Tibial artery (tissue), 4 donors: ENCODE data around the gene REX1BD.
A peak's percentile ranks its signal among the peaks of the same experiment; 100 is the strongest.

Source experiments
- DNase-seq, 2 donors: peaks; one replicate each; pipeline ENCODE4 v3.0.0-alpha.2; 2019
- H3K27ac ChIP-seq, 2 donors: fragments of 200-600 bp; sonication (generic) in 1 of 2; 1 replicate in 1 of 2; 2 replicates in 1 of 2; pipeline ENCODE4 v1.5.1; 2018 to 2019; ENCODE audit warnings: mild to moderate bottlenecking in 1 of 2
- H3K27me3 ChIP-seq, 2 donors: fragments of 200-600 bp; sonication (generic) in 1 of 2; one replicate each; pipeline versions ENCODE4 v1.5.1 to v1.6.0; 2016 to 2019
- H3K36me3 ChIP-seq, 3 donors: fragments of 200-600 bp; sonication (generic) in 2 of 3; one replicate each; pipeline ENCODE4 v1.5.1; 2016 to 2019; ENCODE audit warnings: mild to moderate bottlenecking in 2 of 3
- H3K4me1 ChIP-seq, 4 donors: fragments of 200-600 bp; sonication (generic) in 2 of 4; 1 replicate in 3 of 4; 2 replicates in 1 of 4; pipeline ENCODE4 v1.5.1; 2016 to 2019
- H3K4me3 ChIP-seq, 2 donors: fragments of 200-600 bp; sonication (generic) in 1 of 2; 1 replicate in 1 of 2; 2 replicates in 1 of 2; pipeline ENCODE4 v1.5.1; 2018 to 2019; ENCODE audit warnings: mild to moderate bottlenecking in 2 of 2
- H3K9me3 ChIP-seq, 3 donors: fragments of 200-600 bp; sonication (generic) in 1 of 3; one replicate each; pipeline ENCODE4 v1.5.1; 2016 to 2019
- intact Hi-C: fragments of 100-400 bp; cut with DNase I; formaldehyde crosslinking; loops from one replicate; pipeline ENCODE4 v1.15.0; 2023; ENCODE audit warnings: low total_unique reads
- TF ChIP-seq, protein P1 (sequence below), 2 experiments: fragments of 200-600 bp in 1 of 2; fragments of 450-650 bp in 1 of 2; IDR thresholded peaks; one replicate each; pipeline ENCODE4 v1.5.1; 2017 to 2019; ENCODE audit warnings: antibody characterized with exemption in 2 of 2, mild to moderate bottlenecking in 1 of 2, moderate library complexity in 1 of 2

Gene REX1BD

DNA sequence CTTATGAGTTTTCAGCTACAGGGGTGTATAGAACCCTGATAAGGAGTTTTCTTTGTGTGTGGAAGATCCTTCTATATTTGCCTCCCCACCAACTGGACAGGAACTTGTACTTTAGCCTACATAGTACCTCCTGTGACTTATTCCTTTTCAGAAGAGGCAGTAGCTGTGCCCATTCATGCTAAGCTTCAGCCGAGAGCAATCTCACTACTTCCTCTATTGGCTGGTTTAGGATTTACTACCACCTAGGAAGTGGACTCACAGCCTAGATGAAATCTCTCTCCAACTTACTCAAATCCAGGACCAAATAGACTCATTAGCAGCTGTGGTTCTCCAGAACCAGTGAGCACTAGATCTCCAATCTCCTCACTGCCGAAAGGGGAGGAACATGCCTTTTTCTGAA is 2.3 kb upstream of the REX1BD start:
- H3K27me3 ChIP-seq: no peaks in the 10 kb centered on the region
- H3K9me3 ChIP-seq: no peaks in the 10 kb centered on the region
- TF ChIP-seq, protein P1, sequence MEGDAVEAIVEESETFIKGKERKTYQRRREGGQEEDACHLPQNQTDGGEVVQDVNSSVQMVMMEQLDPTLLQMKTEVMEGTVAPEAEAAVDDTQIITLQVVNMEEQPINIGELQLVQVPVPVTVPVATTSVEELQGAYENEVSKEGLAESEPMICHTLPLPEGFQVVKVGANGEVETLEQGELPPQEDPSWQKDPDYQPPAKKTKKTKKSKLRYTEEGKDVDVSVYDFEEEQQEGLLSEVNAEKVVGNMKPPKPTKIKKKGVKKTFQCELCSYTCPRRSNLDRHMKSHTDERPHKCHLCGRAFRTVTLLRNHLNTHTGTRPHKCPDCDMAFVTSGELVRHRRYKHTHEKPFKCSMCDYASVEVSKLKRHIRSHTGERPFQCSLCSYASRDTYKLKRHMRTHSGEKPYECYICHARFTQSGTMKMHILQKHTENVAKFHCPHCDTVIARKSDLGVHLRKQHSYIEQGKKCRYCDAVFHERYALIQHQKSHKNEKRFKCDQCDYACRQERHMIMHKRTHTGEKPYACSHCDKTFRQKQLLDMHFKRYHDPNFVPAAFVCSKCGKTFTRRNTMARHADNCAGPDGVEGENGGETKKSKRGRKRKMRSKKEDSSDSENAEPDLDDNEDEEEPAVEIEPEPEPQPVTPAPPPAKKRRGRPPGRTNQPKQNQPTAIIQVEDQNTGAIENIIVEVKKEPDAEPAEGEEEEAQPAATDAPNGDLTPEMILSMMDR (IDR thresholded peaks at IDR 0.05): no peak
- H3K36me3 ChIP-seq: peaks cover 0 to 10% (median 0%) of the 10 kb centered on the region in 3 donors
- peaks cover 0 to 24% (median 17%) of the 10 kb centered on the region in 4 donors for H3K4me1 ChIP-seq
- no peak for DNase-seq
- H3K4me3 ChIP-seq: no peak overlapping the region
- intact Hi-C loops: no loop called here
- H3K27ac ChIP-seq: peak overlapping the region in 1 of 2 donors; percentile 4

DNA sequence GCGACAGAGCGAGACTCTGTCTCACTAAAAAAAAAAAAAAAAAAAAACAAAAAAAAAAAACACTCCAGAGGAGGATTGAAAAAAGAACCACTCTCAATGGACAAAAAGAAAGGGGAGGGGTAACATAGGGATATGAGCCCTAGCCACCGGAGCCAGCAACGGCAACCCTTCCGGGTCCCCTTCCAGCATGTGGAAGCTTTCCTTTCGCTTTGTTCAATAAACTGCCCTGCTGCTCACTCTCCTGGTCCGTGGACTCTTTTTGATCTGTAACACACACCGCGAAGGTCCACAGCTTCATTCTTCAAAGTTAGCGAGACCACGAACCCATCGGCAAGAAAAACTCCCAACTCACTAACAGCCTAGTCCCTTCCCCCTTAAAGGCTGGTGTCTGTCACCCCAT is 1.0 kb upstream of the REX1BD start:
- Histone ChIP-seq H3K4me3 (no peak overlapping the region), H3K27ac (peak overlapping the region in 1 of 2 donors; percentile 84)
- intact Hi-C loops: no loop called here

DNA sequence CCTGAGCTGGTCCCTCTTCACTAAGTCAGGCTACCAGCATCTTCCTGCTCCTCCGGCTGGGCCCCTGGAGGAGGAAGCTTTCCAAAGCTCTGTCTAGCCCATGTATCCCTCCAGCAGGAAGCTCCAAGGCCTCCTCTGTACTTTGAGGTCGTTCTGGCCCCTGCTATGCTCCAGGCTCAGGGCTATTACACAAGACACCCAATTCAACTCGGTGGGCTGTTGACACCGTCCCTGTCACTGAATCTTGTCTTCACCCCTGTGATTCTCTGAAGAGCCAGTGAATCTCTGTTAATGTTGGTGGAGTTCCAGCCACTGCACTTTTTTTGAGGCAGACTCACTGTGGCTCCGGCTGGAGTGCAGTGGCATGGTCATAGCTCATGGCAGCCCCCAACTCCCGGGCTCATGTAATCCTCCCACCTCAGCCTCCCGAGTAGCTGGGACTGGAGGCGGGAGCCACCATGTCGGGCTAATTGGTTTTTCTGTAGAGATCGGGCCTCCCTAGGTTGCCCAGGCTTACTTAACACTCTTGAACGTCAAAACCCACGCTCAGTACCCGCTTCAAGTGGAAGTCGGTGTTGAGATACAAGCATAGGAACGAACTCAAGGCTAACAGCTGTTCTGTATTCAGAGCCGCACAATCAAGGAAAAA is 512 bp upstream of the REX1BD start:
- intact Hi-C loops: no loop called here
- peak overlapping the region; percentile 72 to 75 for H3K4me3 ChIP-seq
- H3K36me3 ChIP-seq: peaks cover 0 to 20% (median 0%) of the 10 kb centered on the region in 3 donors
- TF ChIP-seq, protein P1 (IDR thresholded peaks at IDR 0.05): no peak
- no peaks in the 10 kb centered on the region for H3K27me3 ChIP-seq
- no peaks in the 10 kb centered on the region for H3K9me3 ChIP-seq
- DNase-seq: no peak
- H3K27ac ChIP-seq: peak overlapping the region; percentile 77 to 84
- H3K4me1 ChIP-seq: peaks cover 0 to 24% (median 17%) of the 10 kb centered on the region in 4 donors

More for the DNA sequence above, 1.0 kb upstream of the REX1BD start:
- Histone ChIP-seq H3K27me3 (no peaks in the 10 kb centered on the region), H3K36me3 (peaks cover 0 to 20% (median 0%) of the 10 kb centered on the region in 3 donors), H3K4me1 (peaks cover 0 to 24% (median 17%) of the 10 kb centered on the region in 4 donors), H3K9me3 (no peaks in the 10 kb centered on the region)
- no peak for DNase-seq
- TF ChIP-seq, protein P1 (IDR thresholded peaks at IDR 0.05): no peak

DNA sequence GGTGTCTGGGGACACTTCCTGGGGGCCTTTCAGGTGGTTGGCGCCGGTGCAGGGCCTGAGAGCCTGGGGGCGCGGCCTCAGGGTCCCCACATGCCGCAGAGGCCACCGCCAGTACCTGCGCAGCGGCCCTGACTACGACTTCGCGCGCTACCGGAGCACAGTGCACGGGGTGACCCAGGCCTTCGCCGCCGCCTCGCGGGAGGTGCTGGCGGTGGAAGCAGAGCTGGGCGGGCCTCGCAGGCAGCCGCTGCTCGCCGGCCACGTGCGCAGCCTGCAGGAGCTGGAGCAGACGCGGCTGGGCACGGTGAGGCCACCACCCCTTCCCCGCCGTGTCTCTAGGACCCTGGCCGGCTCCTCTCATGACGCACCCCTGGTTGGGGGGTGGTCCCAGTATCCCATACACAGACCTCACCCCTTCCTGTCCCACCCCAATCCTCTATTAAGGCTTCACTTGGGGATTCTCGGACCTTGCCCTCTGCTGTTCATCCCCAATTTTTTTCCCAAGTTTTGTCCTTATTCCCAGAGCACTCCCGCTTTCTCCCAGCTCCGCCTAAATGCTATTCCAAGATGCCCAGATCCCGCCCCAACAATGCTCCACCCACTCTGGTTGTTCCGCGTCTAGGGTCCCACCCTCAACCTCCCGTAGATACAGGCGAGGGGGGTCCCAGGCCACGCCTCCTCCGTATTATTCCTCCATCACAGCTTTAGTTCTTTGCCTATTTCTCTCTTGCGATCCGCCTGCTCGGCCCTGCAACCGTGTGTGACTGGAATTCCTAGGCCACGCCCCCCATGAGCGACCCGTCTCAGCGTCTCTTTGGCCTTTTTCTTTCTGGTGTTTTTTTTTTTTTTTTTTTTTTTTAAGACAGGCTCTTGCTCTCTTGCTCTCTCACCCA is 1.0 kb downstream of the REX1BD start:
- Histone ChIP-seq H3K27me3 (no peaks in the 10 kb centered on the region), H3K36me3 (peaks cover 0 to 20% (median 0%) of the 10 kb centered on the region in 3 donors), H3K27ac (peak overlapping the region; percentile 77 to 84), H3K4me1 (peaks cover 0 to 33% (median 26%) of the 10 kb centered on the region in 4 donors), H3K9me3 (no peaks in the 10 kb centered on the region), H3K4me3 (peak overlapping the region; percentile 72 to 75)
- intact Hi-C loops: loop anchor here (10.0 kb wide), 1 partner anchor 255 kb away; no protein-coding TSS in a partner anchor
- TF ChIP-seq, protein P1 (IDR thresholded peaks at IDR 0.05): peak; percentile 35 to 50
- peak; percentile 72 to 88 for DNase-seq

DNA sequence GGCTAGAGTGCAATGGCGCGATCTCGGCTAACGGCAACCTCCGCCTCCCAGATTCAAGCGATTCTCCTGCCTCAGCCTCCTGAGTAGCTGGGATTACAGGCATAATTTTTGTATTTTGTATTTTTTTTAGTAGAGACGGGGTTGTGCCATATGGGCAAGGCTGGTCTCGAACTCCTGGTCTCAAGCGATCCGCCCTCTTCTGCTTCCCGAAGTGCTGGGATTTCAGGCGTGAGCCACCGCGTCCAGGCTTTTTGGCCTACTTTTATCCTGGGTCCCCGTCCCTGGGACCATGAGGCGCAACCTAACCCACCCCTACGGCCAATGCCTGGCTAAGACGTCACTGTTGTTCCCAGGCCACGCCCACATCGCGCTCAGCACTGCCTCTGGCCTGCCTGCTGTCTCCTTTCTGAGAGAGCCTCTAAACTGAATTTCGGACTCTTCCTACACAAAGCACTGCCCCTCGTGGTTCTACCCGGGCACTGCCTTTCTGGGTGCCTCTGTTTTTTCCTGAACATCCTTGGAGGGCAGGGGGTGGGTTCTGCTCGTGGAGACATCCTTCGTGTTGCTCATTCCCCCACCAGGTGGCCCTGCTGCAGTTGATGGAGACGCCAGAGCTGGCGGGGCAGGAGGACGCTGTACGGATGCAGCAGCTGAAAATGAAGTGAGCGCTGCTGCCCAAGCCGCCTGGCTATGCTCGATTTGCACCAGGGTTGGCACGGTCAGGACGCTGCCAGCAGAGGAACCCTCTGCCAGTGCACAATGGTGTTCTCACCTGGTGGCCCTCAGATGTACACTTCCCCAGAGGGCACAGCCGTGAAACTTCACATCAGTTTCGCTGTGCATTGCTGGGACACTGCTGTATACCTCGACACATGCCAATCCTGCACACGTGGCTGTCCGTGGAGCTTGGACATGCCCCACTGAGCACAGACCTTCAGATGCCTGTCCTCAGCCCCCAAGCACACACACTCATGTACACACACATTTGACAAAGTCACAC is 2.0 kb downstream of the REX1BD start:
- intact Hi-C loops: loop anchor here (10.0 kb wide), 1 partner anchor 254 kb away; no protein-coding TSS in a partner anchor

More for the DNA sequence above, 2.0 kb downstream of the REX1BD start:
- H3K27me3 ChIP-seq: no peaks in the 10 kb centered on the region
- peak overlapping the region in 1 of 2 donors; percentile 72 for H3K4me3 ChIP-seq
- DNase-seq: peak; percentile 62 to 85
- peak overlapping the region in 1 of 2 donors; percentile 84 for H3K27ac ChIP-seq
- TF ChIP-seq, protein P1 (IDR thresholded peaks at IDR 0.05): peak in 1 of 2 experiments; percentile 4
- peaks cover 0 to 20% (median 0%) of the 10 kb centered on the region in 3 donors for H3K36me3 ChIP-seq
- no peaks in the 10 kb centered on the region for H3K9me3 ChIP-seq
- H3K4me1 ChIP-seq: peaks cover 0 to 43% (median 35%) of the 10 kb centered on the region in 4 donors
